Mammary epithelial cell (primary cell): ENCODE measurements around the gene C19orf73.

Source experiments
- CTCF ChIP-seq, 2 donors: IDR thresholded peaks in 1 of 2; conservative IDR thresholded peaks in 1 of 2; 2 replicates each; pipeline ENCODE4 v1.5.1; 2011 to 2012; ENCODE audit warnings: inconsistent platforms in 2 of 2, low read length in 2 of 2, mild to moderate bottlenecking in 2 of 2, control low read depth in 1 of 2, low read depth in 1 of 2; ENCODE audit not compliant: insufficient read depth in 1 of 2; ENCODE audit errors: extremely low read depth in 1 of 2
- EZH2 ChIP-seq: IDR thresholded peaks from 2 replicates; pipeline ENCODE4 v1.6.1; 2012; ENCODE audit warnings: low read length, inconsistent platforms, borderline replicate concordance

GRCh38 chr19:49070416-49070815 lies 48.5 kb downstream of the C19orf73 start:
- TF ChIP-seq CTCF (conservative IDR thresholded peaks at IDR 0.05 in 1 of 2, IDR thresholded peaks at IDR 0.05 in 1 of 2; ENCODE audit: extremely low read depth in 1 of 2, insufficient read depth in 1 of 2, low read depth in 1 of 2, low read length in 2 of 2) = no peak
- TF ChIP-seq EZH2 = no peak
